SK-N-SH treated with all-trans-retinoic acid at 6 μM for 48 hours (cell line): ENCODE measurements around the gene LFNG.

Source experiments
- ESRRG ChIP-seq: fragments of 250-450 bp; sonication (Bioruptor Pico); IDR thresholded peaks from 2 replicates; pipeline ENCODE4 v1.6.1; 2021; ENCODE audit warnings: mild to moderate bottlenecking
- GLIS3 ChIP-seq: fragments of 250-450 bp; sonication (Bioruptor Pico); IDR thresholded peaks from 2 replicates; pipeline ENCODE4 v1.5.0; 2020; ENCODE audit warnings: mild to moderate bottlenecking, moderate library complexity
- ISL1 ChIP-seq: fragments of 250-450 bp; sonication (Bioruptor Pico); IDR thresholded peaks from 2 replicates; pipeline ENCODE4 v2.1.2; 2022; ENCODE audit warnings: mild to moderate bottlenecking, moderate library complexity
- PPARA ChIP-seq: fragments of 250-450 bp; sonication (Bioruptor Pico); IDR thresholded peaks from 2 replicates; pipeline ENCODE4 v1.5.0; 2020; ENCODE audit warnings: mild to moderate bottlenecking, borderline replicate concordance
- RARB ChIP-seq: fragments of 250-450 bp; sonication (Bioruptor Pico); IDR thresholded peaks from 2 replicates; pipeline ENCODE4 v1.8.0; 2021; ENCODE audit warnings: mild to moderate bottlenecking, moderate library complexity
- SNAI2 ChIP-seq: fragments of 250-450 bp; sonication (Bioruptor Pico); IDR thresholded peaks from 2 replicates; pipeline ENCODE4 v1.5.0; 2020; ENCODE audit warnings: mild to moderate bottlenecking, moderate library complexity
- TCF4 ChIP-seq: fragments of 250-450 bp; sonication (Bioruptor Pico); IDR thresholded peaks from 2 replicates; pipeline ENCODE4 v1.8.0; 2021; ENCODE audit warnings: mild to moderate bottlenecking, moderate library complexity, borderline replicate concordance
- TSHZ2 ChIP-seq: fragments of 250-450 bp; sonication (Bioruptor Pico); IDR thresholded peaks from 2 replicates; pipeline ENCODE4 v1.5.0; 2020; ENCODE audit warnings: mild to moderate bottlenecking, moderate library complexity
- ZC3H10 ChIP-seq: fragments of 250-450 bp; sonication (Bioruptor Pico); IDR thresholded peaks from 2 replicates; pipeline ENCODE4 v1.5.1; 2021; ENCODE audit warnings: mild to moderate bottlenecking, moderate library complexity
- ZFP3 ChIP-seq: fragments of 250-450 bp; sonication (Bioruptor Pico); IDR thresholded peaks from 2 replicates; pipeline ENCODE4 v1.5.0; 2020; ENCODE audit warnings: mild to moderate bottlenecking, moderate library complexity
- ZNF565 ChIP-seq: fragments of 450-650 bp; formaldehyde crosslinking; conservative IDR thresholded peaks from 2 replicates; pipeline ENCODE4 v1.5.0; 2020; ENCODE audit warnings: low read depth, mild to moderate bottlenecking, moderate library complexity
- ZNF8 ChIP-seq: fragments of 450-650 bp; formaldehyde crosslinking; IDR thresholded peaks from 2 replicates; pipeline ENCODE4 v1.5.0; 2020; ENCODE audit warnings: mild to moderate bottlenecking, moderate library complexity
- TF ChIP-seq, protein P1 (sequence below): fragments of 250-450 bp; sonication (Bioruptor Pico); IDR thresholded peaks from 2 replicates; pipeline ENCODE4 v1.5.1; 2020; ENCODE audit warnings: low read depth, mild to moderate bottlenecking, moderate library complexity

DNA sequence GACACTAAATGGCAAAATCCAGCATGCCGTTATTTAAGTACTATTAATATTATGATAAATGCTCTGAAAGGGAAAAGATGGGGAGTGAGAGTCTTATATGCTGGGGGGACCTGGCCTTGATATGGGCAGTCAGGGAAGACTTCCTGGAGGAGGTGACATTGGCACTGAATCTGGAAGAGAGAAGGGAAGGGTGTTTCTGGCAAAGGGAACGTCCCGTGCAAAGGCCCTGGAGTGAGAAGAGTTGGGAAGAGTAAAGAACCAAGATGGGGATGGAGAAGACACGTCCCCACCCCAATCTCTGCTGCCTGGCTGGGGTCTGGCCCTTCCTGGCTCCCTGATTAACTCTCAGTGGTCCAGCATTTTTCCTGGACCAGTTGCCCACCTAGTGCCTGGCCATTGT is 38.4 kb upstream of the LFNG start:
- TF ChIP-seq, protein P1, sequence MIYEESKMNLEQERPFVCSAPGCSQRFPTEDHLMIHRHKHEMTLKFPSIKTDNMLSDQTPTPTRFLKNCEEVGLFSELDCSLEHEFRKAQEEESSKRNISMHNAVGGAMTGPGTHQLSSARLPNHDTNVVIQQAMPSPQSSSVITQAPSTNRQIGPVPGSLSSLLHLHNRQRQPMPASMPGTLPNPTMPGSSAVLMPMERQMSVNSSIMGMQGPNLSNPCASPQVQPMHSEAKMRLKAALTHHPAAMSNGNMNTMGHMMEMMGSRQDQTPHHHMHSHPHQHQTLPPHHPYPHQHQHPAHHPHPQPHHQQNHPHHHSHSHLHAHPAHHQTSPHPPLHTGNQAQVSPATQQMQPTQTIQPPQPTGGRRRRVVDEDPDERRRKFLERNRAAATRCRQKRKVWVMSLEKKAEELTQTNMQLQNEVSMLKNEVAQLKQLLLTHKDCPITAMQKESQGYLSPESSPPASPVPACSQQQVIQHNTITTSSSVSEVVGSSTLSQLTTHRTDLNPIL: no peak
- TF ChIP-seq ZNF565 (CRISPR knock-in tag): no peak
- no peak for TF ChIP-seq TSHZ2 (CRISPR knock-in tag)
- TF ChIP-seq TCF4 (CRISPR knock-in tag): no peak
- TF ChIP-seq ZC3H10 (CRISPR knock-in tag): no peak
- no peak for TF ChIP-seq ZFP3 (CRISPR knock-in tag)
- no peak for TF ChIP-seq SNAI2
- TF ChIP-seq PPARA: no peak
- TF ChIP-seq ESRRG (CRISPR knock-in tag): no peak
- no peak for TF ChIP-seq GLIS3 (CRISPR knock-in tag)
- TF ChIP-seq ISL1: no peak
- no peak for TF ChIP-seq RARB (CRISPR knock-in tag)
- no peak for TF ChIP-seq ZNF8
